K562 (cell line): ENCODE data around the gene TRAIP. TPM values are rescaled to one million over a fixed set of nuclear protein-coding genes. Genes with fewer than 3 reads are reported as not detected.

ENCODE experiments used
- BRCA1 ChIP-seq, 2 experiments: fragments of 450-650 bp in 1 of 2; sonication (generic) in 1 of 2; formaldehyde crosslinking in 1 of 2; IDR thresholded peaks; 2 replicates each; pipeline versions ENCODE4 v1.5.0 to v1.6.1; 2017 to 2020; ENCODE audit warnings: mild to moderate bottlenecking in 1 of 2, missing genetic modification reagents in 1 of 2
- DPF2 ChIP-seq: fragments of 450-650 bp; IDR thresholded peaks from 2 replicates; pipeline ENCODE4 v1.6.1; 2016
- HNRNPL ChIP-seq: fragments of 200-400 bp; formaldehyde crosslinking; IDR thresholded peaks from 2 replicates; pipeline ENCODE4 v1.6.1; 2017; ENCODE audit warnings: low read depth, mild to moderate bottlenecking, low read length
- HNRNPLL ChIP-seq: fragments of 200-400 bp; formaldehyde crosslinking; IDR thresholded peaks from 2 replicates; pipeline ENCODE4 v1.6.1; 2017; ENCODE audit warnings: low read length, low read depth, mild to moderate bottlenecking; ENCODE audit not compliant: poor library complexity, severe bottlenecking
- ILK ChIP-seq: fragments of 450-650 bp; IDR thresholded peaks from 2 replicates; pipeline ENCODE4 v1.6.1; 2016; ENCODE audit warnings: missing genetic modification characterization, low read depth, mild to moderate bottlenecking, missing compliant biosample characterization, moderate library complexity, borderline replicate concordance
- KAT8 ChIP-seq: fragments of 450-650 bp; IDR thresholded peaks from 2 replicates; pipeline ENCODE4 v1.6.1; 2016; ENCODE audit warnings: low read depth, mild to moderate bottlenecking
- PTBP1 ChIP-seq: fragments of 200-400 bp; formaldehyde crosslinking; IDR thresholded peaks from 2 replicates; pipeline ENCODE4 v1.6.1; 2017; ENCODE audit warnings: low read depth, low read length
- TFAM ChIP-seq: fragments of 250-450 bp; sonication (Bioruptor Pico); conservative IDR thresholded peaks from 2 replicates; pipeline ENCODE4 v1.5.0; 2021; ENCODE audit warnings: mild to moderate bottlenecking, moderate library complexity
- TRIM24 ChIP-seq, 2 experiments: fragments of 450-650 bp; IDR thresholded peaks; 2 replicates each; pipeline ENCODE4 v1.6.1; 2016
- ZBTB1 ChIP-seq: sonication (generic); formaldehyde crosslinking; IDR thresholded peaks from 2 replicates; pipeline ENCODE4 v1.8.1; 2023; ENCODE audit warnings: missing genetic modification reagents, low read depth, mild to moderate bottlenecking, borderline replicate concordance
- ZNF24 ChIP-seq: fragments of 450-650 bp; IDR thresholded peaks from 2 replicates; pipeline ENCODE4 v1.6.1; 2016
- polyA plus RNA-seq, 8 experiments: library from polyadenylated mRNA; depleted of rRNA in 4 of 8; stranded (reverse) in 5 of 8; unstranded in 3 of 8; fragments of >200 nt; fragmentation: Nextera tagmentation in 2 of 8; fragmentation: Illumina TruSeq in 1 of 8; extraction: Ambion mirVana in 2 of 8; extraction: Trizol in 1 of 8; gene quantifications; 2 replicates each; pipeline versions ENCODE4 v1.2.1 to v1.2.3, GENCODE V29; 2011 to 2014; ENCODE audit warnings: inconsistent platforms in 1 of 8, missing spikeins in 1 of 8
- total RNA-seq, 7 experiments: library from RNA; depleted of rRNA in 6 of 7; stranded (reverse); fragments of >200 nt in 6 of 7; fragmentation: Illumina TruSeq in 2 of 7; extraction: Trizol in 2 of 7; gene quantifications; 2 replicates each; pipeline versions ENCODE4 v1.2.1 to v1.2.3, GENCODE V29; 2011 to 2021; ENCODE audit warnings: low replicate concordance in 1 of 7
- TF ChIP-seq, protein P1 (sequence below), 2 experiments: fragments of 450-650 bp; IDR thresholded peaks; 2 replicates each; pipeline ENCODE4 v1.6.1; 2016; ENCODE audit warnings: mild to moderate bottlenecking in 2 of 2, borderline replicate concordance in 1 of 2, low read depth in 1 of 2, moderate library complexity in 1 of 2
- TF ChIP-seq, protein P2 (sequence below): fragments of 250-450 bp; sonication (Bioruptor Pico); IDR thresholded peaks from 2 replicates; pipeline ENCODE4 v1.4.0; 2020; ENCODE audit warnings: mild to moderate bottlenecking, moderate library complexity
- TF ChIP-seq, protein P3 (sequence below): fragments of 450-650 bp; IDR thresholded peaks from 2 replicates; pipeline ENCODE4 v1.6.1; 2016; ENCODE audit warnings: missing biosample characterization, missing genetic modification characterization
- TF ChIP-seq, protein P4 (sequence below): sonication (generic); formaldehyde crosslinking; IDR thresholded peaks from 2 replicates; pipeline ENCODE4 v1.8.1; 2022; ENCODE audit warnings: missing genetic modification reagents

Gene TRAIP
- total and polyA plus RNA-seq, 9 of the 15 experiments (the other 6 are each of a cell fraction or from before 2014, with no cell fraction given), result 14.3 to 38.6 (median 21.2) TPM

DNA sequence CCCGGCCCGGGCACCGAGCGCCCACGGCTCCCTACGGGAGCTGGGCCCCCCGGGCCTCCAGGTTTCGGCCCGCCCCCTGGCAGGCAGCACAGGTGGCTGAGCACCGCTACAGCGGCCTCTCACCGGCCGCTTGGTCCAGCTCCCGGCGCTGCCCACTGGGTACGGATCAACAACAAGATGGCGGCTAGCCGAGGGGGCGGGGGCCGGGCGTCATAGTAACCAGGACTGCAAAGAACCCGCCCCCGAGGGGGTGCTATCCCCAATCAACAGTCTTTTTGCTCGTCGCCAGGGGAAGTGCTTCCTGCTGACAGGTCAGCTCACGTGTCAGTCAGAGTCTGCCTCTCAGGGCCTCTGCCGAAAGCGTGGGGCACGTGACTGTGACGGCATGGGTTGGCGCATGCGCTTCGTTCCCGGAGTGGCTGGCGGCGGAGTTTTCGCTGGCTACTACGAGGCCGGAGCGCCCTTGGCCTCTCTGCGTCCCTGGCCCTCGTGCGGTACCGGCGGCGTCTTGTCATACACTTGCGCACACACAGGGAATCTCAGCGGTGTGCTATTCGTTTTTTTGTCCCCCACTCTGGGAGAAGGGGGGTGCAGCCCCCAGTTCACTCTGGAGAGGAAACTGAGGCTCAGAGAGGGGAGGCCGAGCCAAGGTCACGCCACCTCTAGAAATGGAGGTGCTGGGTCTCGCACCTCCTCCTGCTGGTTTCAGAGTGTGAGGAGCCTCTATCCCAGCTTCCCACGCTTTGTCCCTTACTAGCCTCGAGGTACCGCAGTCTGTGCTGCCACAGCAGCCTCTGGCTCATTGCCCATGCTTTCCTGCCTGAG, 69.8 kb downstream of the TRAIP start, which contains the start of gene IP6K1 (continued):
- TF ChIP-seq, protein P1, sequence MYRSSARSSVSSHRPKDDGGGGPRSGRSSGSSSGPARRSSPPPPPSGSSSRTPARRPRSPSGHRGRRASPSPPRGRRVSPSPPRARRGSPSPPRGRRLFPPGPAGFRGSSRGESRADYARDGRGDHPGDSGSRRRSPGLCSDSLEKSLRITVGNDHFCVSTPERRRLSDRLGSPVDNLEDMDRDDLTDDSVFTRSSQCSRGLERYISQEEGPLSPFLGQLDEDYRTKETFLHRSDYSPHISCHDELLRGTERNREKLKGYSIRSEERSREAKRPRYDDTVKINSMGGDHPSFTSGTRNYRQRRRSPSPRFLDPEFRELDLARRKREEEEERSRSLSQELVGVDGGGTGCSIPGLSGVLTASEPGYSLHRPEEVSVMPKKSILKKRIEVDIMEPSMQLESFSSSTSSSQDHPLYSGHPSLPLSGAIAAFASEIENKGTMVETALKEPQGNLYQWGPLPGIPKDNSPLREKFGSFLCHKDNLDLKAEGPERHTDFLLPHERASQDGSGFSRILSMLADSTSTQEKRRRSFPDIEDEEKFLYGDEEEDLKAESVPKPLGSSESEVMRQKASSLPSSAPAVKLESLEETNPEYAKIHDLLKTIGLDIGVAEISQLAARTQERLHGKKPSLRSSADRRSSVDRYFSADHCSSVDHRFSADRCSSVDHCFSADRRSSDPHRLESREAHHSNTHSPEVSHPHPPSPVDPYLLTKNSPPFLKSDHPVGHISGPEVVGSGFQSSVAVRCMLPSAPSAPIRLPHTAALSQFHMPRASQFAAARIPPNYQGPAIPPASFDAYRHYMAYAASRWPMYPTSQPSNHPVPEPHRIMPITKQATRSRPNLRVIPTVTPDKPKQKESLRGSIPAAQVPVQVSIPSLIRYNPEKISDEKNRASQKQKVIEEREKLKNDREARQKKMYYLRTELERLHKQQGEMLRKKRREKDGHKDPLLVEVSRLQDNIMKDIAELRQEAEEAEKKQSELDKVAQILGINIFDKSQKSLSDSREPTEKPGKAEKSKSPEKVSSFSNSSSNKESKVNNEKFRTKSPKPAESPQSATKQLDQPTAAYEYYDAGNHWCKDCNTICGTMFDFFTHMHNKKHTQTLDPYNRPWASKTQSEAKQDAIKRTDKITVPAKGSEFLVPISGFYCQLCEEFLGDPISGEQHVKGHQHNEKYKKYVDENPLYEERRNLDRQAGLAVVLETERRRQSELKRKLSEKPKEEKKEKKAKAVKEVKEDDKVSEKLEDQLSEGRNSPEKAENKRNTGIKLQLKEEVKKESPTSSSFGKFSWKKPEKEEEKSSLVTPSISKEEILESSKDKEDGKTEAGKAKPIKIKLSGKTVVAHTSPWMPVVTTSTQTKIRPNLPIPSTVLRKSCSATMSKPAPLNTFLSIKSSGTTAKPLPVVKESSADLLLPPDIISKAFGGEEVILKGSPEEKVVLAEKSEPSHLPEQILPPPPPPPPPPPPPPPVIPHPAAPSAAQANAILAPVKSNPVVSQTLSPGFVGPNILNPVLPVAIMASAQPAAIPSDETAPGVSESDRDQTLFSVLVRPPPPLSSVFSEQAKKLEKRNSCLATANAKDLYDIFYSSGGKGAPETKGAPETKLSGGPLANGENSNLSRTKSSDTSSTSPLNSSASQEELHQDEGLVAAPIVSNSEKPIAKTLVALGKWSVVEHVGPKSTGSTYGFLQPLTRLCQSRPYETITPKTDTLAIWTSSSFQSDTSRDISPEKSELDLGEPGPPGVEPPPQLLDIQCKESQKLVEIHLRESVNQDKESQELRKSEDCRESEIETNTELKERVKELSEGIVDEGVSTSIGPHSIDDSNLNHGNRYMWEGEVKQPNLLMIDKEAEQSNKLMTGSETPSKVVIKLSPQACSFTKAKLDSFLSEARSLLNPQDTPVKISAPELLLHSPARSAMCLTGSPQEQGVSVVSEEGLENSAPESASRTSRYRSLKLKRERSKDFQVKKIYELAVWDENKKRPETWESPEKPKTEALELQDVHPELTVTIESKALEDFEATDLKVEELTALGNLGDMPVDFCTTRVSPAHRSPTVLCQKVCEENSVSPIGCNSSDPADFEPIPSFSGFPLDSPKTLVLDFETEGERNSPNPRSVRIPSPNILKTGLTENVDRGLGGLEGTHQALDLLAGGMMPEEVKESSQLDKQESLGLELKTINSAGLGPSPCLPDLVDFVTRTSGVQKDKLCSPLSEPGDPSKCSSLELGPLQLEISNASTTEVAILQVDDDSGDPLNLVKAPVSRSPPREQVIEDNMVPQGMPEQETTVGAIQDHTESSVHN (IDR thresholded peaks at IDR 0.05; ENCODE audit: borderline replicate concordance in 1 of 2, low read depth in 1 of 2), result no peak
- TF ChIP-seq ILK (no peak), DPF2 (no peak), ZNF24 (no peak), TFAM (CRISPR knock-in tag) (no peak), HNRNPLL (peak; percentile 83), ZBTB1 (CRISPR knock-in tag) (no peak), TRIM24 (IDR thresholded peaks at IDR 0.05) (no peak), BRCA1 (IDR thresholded peaks at IDR 0.05) (no peak), BRCA1 (CRISPR knock-in tag; IDR thresholded peaks at IDR 0.05) (no peak), KAT8 (no peak), PTBP1 (no peak), HNRNPL (peak; percentile 84)
- TF ChIP-seq, protein P2, sequence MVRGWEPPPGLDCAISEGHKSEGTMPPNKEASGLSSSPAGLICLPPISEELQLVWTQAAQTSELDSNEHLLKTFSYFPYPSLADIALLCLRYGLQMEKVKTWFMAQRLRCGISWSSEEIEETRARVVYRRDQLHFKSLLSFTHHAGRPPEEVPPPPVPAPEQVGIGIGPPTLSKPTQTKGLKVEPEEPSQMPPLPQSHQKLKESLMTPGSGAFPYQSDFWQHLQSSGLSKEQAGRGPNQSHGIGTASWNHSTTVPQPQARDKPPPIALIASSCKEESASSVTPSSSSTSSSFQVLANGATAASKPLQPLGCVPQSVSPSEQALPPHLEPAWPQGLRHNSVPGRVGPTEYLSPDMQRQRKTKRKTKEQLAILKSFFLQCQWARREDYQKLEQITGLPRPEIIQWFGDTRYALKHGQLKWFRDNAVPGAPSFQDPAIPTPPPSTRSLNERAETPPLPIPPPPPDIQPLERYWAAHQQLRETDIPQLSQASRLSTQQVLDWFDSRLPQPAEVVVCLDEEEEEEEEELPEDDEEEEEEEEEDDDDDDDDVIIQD, result no peak
- TF ChIP-seq, protein P3, sequence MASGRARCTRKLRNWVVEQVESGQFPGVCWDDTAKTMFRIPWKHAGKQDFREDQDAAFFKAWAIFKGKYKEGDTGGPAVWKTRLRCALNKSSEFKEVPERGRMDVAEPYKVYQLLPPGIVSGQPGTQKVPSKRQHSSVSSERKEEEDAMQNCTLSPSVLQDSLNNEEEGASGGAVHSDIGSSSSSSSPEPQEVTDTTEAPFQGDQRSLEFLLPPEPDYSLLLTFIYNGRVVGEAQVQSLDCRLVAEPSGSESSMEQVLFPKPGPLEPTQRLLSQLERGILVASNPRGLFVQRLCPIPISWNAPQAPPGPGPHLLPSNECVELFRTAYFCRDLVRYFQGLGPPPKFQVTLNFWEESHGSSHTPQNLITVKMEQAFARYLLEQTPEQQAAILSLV (tag), result no peak
- TF ChIP-seq, protein P4, sequence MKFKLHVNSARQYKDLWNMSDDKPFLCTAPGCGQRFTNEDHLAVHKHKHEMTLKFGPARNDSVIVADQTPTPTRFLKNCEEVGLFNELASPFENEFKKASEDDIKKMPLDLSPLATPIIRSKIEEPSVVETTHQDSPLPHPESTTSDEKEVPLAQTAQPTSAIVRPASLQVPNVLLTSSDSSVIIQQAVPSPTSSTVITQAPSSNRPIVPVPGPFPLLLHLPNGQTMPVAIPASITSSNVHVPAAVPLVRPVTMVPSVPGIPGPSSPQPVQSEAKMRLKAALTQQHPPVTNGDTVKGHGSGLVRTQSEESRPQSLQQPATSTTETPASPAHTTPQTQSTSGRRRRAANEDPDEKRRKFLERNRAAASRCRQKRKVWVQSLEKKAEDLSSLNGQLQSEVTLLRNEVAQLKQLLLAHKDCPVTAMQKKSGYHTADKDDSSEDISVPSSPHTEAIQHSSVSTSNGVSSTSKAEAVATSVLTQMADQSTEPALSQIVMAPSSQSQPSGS, result no peak
